MM.1S (cell line): ENCODE data around the gene HSD17B3.

Experiments used
- EZH2 ChIP-seq: fragments of 300-600 bp; sonication (generic); optimal IDR thresholded peaks from 2 replicates; pipeline ENCODE3; 2017; ENCODE audit warnings: low read depth, mild to moderate bottlenecking, antibody characterized with exemption, low read length, mixed read lengths
- EZH2phosphoT487 ChIP-seq: fragments of 300-600 bp; sonication (generic); IDR thresholded peaks from 2 replicates; pipeline ENCODE4 v1.6.1; 2018; ENCODE audit warnings: antibody characterized with exemption, low read length
- TF ChIP-seq, protein P1 (sequence below): fragments of 300-600 bp; sonication (generic); IDR thresholded peaks from 2 replicates; pipeline ENCODE4 v1.5.1; 2016; ENCODE audit warnings: antibody characterized with exemption, low read length, mixed read lengths

- TF ChIP-seq, protein P1, sequence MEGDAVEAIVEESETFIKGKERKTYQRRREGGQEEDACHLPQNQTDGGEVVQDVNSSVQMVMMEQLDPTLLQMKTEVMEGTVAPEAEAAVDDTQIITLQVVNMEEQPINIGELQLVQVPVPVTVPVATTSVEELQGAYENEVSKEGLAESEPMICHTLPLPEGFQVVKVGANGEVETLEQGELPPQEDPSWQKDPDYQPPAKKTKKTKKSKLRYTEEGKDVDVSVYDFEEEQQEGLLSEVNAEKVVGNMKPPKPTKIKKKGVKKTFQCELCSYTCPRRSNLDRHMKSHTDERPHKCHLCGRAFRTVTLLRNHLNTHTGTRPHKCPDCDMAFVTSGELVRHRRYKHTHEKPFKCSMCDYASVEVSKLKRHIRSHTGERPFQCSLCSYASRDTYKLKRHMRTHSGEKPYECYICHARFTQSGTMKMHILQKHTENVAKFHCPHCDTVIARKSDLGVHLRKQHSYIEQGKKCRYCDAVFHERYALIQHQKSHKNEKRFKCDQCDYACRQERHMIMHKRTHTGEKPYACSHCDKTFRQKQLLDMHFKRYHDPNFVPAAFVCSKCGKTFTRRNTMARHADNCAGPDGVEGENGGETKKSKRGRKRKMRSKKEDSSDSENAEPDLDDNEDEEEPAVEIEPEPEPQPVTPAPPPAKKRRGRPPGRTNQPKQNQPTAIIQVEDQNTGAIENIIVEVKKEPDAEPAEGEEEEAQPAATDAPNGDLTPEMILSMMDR: no peak
- TF ChIP-seq EZH2phosphoT487: no peak
- TF ChIP-seq EZH2: no peak
Measured at GRCh38 chr9:96345551-96345950, 43.6 kb upstream of the HSD17B3 start.
